ENCODE results near the gene OR2A42. TPM values are rescaled to one million over a fixed set of nuclear protein-coding genes. Genes with fewer than 3 reads are reported as not detected.
"Not testable (repeated sequence)": the region's sequence is repeated elsewhere in the genome, so short reads cannot be mapped to it uniquely, and the experiment has no call there.

Gene OR2A42
- total RNA-seq, 3 donors from 2014 or later (not counting 1 experiment from before 2014, with no cell fraction given) = not detected

DNA sequence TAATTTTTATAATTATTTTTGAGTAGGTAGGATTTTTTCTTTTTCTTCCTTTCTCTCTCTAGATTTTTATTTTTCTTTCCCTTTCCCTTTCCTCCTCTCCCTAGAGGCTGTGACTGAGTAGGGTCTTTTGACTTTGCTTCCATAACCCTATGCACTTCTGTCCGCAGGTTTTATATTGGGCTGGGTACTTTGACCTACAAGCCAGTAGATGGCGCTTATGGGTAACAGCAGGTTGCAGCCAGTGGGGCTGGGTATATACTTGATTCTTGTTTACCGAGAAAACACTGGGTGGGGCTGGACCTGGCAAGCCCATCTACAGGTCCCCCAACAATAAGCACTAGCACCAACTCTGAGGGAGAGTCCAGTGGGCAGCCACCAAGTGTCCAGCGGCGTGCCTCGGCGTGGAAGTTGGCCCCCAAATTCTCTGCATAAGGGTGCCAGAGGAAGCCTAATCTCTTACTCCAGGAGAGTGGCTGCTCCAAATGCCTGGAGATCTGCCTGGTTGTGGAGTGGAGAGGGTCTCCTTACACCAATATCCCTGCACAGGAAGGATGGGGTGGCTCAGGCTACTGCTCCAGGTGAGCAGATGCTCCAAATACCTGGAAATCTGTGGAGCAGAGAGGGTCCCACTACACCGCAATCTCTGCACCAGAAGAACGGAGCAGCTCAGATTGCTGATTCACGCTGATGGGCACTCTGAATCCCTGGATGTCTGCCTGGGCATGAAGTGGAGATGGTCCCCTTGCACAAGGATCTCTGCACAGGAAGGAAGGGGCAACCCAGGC lies 60.8 kb downstream of the OR2A42 start:
- H3K27ac Mint-ChIP-seq; intact Hi-C loops (cut with micrococcal nuclease); H3K4me3 Mint-ChIP-seq; H3K4me1 ChIP-seq (ENCODE audit: control insufficient read depth, insufficient read depth, low read length); H3K27ac ChIP-seq (ENCODE audit: low read length); H3K36me3 Mint-ChIP-seq; H3K27me3 ChIP-seq (ENCODE audit: control insufficient read depth, insufficient read depth, low read length); H3K36me3 ChIP-seq (ENCODE audit: control insufficient read depth, insufficient read depth, low read length); H3K9me3 Mint-ChIP-seq; H3K9me3 ChIP-seq (ENCODE audit: control insufficient read depth, insufficient read depth, low read length); H3K4me1 Mint-ChIP-seq; H3K4me3 ChIP-seq (ENCODE audit: low read length): not testable (repeated sequence)
- TF ChIP-seq, protein P1, sequence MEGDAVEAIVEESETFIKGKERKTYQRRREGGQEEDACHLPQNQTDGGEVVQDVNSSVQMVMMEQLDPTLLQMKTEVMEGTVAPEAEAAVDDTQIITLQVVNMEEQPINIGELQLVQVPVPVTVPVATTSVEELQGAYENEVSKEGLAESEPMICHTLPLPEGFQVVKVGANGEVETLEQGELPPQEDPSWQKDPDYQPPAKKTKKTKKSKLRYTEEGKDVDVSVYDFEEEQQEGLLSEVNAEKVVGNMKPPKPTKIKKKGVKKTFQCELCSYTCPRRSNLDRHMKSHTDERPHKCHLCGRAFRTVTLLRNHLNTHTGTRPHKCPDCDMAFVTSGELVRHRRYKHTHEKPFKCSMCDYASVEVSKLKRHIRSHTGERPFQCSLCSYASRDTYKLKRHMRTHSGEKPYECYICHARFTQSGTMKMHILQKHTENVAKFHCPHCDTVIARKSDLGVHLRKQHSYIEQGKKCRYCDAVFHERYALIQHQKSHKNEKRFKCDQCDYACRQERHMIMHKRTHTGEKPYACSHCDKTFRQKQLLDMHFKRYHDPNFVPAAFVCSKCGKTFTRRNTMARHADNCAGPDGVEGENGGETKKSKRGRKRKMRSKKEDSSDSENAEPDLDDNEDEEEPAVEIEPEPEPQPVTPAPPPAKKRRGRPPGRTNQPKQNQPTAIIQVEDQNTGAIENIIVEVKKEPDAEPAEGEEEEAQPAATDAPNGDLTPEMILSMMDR (IDR thresholded peaks at IDR 0.05) = peak; percentile 55
- peak; percentile 61 to 74 (median 71) for ATAC-seq
- DNase-seq = peak in 1 of 2 donors; percentile 64
- WGBS (ENCODE audit: insufficient coverage) = 10% methylated on average over 2 of the region's 10 CpGs
- peaks cover 7 to 16% of the 10 kb centered on the region in 2 donors for H3K27me3 Mint-ChIP-seq (ENCODE audit: low read depth in 2 of 2)

Other genes with a start within 250 kb of the OR2A42 start
- not detected for gene OR6B1, start 239.3 kb downstream of the OR2A42 start, total RNA-seq
- not detected for gene OR2A5, start 190.7 kb downstream of the OR2A42 start, total RNA-seq
- gene OR2A25, start 169.8 kb downstream of the OR2A42 start, total RNA-seq = not detected
- not detected for gene OR2A12, start 153.3 kb downstream of the OR2A42 start, total RNA-seq
- not detected for gene OR2A2, start 130.0 kb downstream of the OR2A42 start, total RNA-seq
- not detected for gene OR2A14, start 116.4 kb downstream of the OR2A42 start, total RNA-seq
- under 1 TPM in 2 of 3 donors, not detected in 1; 0.33 to 0.40 TPM for gene CTAGE4, start 56.1 kb downstream of the OR2A42 start, total RNA-seq
- gene ARHGEF35, start 43.8 kb downstream of the OR2A42 start, total RNA-seq = 1 to 10 TPM in 2 of 3 donors, under 1 TPM in 1; 0.50 to 2.4 (median 1.2) TPM
- 1 to 10 TPM in 1 of 3 donors, under 1 TPM in 1, not detected in 1; 0.73 to 1.4 TPM for gene OR2A7, start 25.2 kb upstream of the OR2A42 start, total RNA-seq
- gene CTAGE8, start 29.7 kb upstream of the OR2A42 start, total RNA-seq = under 1 TPM in 2 of 3 donors, not detected in 1; 0.33 to 0.66 TPM
- not detected for gene OR2A1, start 72.8 kb upstream of the OR2A42 start, total RNA-seq
- 1 to 10 TPM; 1.2 to 2.1 (median 1.8) TPM for gene ARHGEF5, start 115.8 kb upstream of the OR2A42 start, total RNA-seq
- gene NOBOX, start 164.1 kb upstream of the OR2A42 start, total RNA-seq = not detected

All from natural killer cell (primary cell).